AG08396 (cell line): Measurements from ENCODE around the gene FAM114A1.
"Not testable (repeated sequence)": the region's sequence is repeated elsewhere in the genome, so short reads cannot be mapped to it uniquely, and the experiment has no call there.

Source experiments
- DNase-seq: peaks from one replicate; pipeline ENCODE4 v3.0.0; 2012; ENCODE audit warnings: low spot score, mixed read lengths

Gene FAM114A1

DNA sequence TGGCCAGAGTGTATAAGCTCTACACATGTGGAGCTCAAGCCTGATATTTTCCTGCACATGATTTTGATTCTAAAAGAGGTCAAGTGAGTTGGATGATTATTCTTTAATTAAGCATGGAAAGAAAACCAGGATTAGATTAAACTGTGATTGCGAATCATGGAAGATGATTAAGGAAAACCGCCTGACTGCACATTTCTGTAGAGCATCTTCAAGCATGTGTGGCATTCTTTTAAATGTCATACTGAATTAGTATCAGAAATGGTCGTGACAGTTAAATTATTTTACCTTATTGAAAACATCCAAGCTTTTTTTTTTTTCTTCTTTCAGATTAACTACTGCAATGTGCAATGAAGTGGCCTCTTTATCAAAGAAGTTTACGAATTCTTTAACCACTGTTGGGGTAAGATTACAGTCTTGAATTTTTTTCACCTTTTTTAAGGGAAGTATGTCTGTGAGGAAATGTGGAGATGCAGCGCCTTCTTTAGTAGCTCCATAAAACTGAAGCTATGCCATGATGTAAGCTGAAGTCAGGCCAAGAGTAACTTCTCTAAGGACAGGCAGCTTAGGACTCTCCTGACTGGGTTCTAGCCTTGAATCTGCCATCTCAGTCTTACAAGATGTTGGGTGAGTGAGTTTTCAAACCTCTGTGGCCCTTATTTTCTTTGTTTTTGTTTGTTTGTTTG lies 67.9 kb downstream of the FAM114A1 start:
- no peak for DNase-seq

DNA sequence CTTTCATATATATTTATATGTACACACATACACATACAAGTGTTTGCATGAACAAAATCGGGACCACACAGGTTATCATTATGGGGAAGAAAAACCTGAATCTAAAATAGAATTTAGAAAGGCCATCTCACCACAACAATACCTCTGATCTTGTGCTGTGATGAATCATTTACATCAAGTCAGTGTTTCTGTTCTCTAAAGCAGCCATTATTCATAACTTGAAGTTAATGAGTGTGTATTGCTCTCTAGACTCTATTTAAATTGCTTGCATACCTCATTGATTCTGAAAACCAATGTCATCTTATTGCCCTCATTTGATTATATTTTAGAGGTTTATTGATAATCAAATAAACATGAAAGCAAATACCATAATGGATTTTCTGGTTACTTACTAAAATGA lies 71.6 kb downstream of the FAM114A1 start:
- DNase-seq: no peak

DNA sequence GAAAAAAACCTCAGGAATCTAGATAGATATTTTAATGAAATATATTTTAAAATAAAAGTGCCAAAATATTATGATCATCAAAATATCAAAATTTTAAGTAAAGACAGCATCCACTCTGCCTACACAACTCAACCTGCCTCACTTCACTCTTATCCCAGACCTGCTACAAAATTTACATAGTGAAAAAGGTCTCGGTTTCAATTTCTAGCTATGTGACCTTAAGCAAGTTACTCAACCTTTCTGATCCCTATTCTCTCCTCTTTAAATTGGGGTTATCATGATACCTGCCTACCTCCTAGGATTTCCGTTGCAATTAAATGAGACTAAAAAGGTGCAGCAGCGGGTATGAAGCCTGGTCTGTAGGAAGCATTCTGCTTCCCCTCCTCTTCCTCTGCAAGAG lies 72.9 kb downstream of the FAM114A1 start:
- DNase-seq: no peak

GRCh38 chr4:38941906-38942305 lies 74.3 kb downstream of the FAM114A1 start:
- DNase-seq: not testable (repeated sequence)

- no peak for DNase-seq
Measured at GRCh38 chr4:38943343-38943742, 75.7 kb downstream of the FAM114A1 start.

DNA sequence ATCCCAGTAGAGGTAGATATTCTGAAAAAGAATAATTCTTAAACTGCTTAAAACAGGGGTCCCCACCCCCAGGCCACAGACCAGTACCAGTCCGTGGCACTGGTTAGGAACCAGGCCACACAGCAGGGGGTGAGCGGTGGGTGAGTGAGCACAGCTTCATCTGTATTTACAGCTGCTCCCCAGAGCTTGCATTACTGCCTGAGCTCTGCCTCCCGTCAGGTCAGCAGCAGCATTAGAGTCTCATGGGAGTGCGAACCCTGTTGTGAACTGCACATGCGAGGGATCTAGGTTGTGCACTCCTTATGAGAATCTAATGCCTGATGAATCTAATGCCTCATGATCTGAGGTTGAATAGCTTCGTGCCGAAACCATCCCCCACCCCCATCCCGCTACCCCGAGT lies 76.8 kb downstream of the FAM114A1 start:
- DNase-seq: no peak

- DNase-seq: no peak
Measured at GRCh38 chr4:38946919-38947318, 79.3 kb downstream of the FAM114A1 start.

- DNase-seq: peak; percentile 67
Measured at GRCh38 chr4:38948551-38948950, 80.9 kb downstream of the FAM114A1 start.

DNA sequence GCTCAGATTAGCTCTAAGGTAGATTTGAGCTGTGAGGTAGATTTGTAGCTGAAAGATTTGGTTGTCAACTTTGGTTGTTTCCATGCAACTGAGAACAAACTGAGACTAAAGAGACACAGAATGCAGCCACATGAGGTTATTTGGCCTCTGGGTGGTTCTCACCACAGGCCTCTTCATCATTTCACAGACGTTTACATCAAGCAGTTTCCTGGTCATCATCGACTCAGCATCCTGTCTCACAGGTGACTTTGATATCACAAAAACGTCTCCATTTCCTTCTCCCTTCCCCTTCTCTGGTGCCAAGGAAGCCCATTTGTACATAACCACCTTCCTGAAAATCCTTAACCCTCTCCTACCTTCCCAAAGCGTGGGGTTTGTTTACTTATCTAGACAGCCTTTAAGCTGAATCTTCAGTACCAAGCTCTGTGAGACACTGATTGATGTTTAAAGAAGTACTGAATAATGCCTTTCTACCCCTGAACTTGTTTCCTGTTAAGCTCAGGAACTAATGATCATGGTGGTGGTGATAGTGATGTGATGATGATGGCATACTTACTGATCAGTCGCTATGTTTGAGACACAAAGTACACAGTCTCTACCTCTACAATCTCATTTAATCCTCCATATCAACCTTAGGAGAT lies 81.9 kb downstream of the FAM114A1 start:
- DNase-seq: no peak

GRCh38 chr4:38950159-38950558 lies 82.6 kb downstream of the FAM114A1 start:
- no peak for DNase-seq

GRCh38 chr4:38950734-38951133 lies 83.1 kb downstream of the FAM114A1 start:
- DNase-seq: no peak

DNA sequence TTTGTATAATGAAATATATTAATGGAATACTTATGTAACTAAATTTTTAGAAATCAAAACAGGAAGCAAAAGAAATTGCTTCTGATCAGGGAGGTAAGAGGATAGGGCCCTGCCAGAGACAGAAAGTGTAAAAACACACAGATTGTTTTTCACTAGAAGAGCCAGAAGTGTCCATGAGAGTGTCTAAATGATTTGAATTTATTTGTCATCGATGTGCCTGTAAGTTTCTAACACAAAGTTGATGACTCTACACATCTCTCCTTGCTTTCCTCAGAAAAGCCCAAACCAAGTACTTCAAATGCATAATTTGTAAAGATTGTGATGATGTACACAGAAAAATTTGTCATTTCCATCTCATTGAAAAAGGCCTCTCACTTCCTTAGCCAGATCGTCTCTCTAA lies 84.0 kb downstream of the FAM114A1 start:
- DNase-seq: no peak

DNA sequence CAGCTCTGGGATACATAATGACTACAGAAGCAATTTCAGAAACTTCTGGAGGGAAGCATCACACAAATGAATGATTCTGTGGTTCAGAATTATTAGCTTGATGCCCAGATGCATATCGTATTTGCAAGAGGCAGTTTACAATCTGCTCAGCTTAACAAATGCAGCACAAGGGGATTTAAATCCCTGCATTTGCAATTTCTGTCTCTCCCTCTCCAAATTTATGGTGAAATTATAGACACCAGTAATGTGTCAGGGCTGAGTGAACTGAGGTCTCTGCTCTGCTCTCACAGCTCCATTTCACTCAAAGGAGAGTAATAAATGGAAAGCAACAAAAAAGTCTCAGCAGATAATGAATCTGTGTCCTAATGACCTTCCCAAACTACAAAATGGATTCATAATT lies 84.4 kb downstream of the FAM114A1 start:
- DNase-seq: no peak

DNA sequence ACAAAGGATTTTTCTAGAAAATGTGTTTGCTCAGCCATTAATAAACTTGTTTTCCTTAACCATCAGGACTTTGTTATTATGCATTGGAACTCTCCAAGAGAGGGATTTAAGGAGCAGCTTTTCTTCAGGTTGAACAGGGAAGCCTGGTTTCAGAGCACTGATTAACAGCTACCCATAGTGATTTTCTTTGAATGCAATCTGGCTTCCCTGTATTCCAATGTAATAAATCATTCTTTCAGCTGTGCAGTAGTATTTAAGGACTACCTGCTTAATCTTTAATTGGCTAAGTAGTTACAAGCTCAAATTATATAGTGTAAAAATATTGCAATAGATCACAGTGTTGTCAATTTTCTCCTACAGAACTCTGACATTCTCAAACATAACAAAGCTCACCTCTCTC lies 87.1 kb downstream of the FAM114A1 start:
- no peak for DNase-seq

- no peak for DNase-seq
Measured at GRCh38 chr4:38955957-38956356, 88.4 kb downstream of the FAM114A1 start.

GRCh38 chr4:38957261-38957815 lies 89.7 kb downstream of the FAM114A1 start:
- no peak for DNase-seq

DNA sequence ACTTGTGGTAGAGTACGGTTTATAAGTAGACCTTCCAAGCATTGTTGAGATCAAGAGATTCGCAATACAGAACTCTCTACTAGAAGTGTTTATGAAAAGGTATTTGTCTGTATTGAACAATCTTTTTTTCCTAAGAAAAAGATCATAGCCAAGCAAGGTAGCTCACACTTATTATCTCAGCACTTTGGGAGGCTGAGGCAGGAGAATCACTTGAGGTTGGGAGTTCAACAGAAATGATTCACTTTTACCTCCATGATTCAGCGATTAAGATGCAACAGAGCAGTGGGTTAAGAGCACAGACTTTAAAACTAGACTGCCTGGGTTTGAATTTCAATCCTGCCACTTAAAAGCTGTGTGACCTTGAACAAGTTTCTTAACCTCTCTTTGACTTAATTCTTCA lies 90.3 kb downstream of the FAM114A1 start:
- no peak for DNase-seq

DNA sequence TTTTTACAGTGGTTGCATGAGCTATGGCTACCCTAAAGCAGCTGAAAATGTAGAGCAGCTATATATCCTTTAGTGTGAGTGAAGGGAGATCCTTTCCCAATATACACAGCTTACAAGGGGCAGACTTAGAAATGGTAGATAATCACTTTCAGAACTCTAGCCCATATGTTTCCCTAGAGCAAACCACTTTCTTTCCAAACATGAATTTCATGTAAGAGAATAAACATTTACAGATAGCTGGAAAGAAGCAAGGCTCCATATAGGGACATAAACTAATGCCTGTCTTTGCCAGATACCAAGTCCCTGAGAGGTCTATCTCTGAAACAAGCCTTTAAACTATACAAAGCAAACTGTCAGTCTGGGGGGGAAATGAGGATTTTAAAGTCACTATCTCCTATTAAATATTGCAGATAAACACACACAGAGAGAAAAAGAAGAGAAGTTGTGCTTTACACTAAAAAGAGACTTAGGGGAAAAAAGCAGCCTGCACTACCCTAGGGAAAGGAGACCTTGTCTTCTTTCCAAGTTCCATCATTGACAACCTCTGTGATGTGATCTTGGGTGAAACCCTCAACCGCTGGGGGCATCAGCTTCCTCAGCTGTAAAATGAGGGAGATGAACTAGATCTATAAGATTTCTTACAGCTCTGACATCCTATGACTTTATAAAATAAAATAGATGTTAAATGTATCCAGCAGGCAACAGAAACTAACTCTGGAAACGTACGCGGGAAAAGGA lies 91.0 kb downstream of the FAM114A1 start:
- DNase-seq: no peak

GRCh38 chr4:38959248-38959647 lies 91.6 kb downstream of the FAM114A1 start:
- not testable (repeated sequence) for DNase-seq

GRCh38 chr4:38964942-38965775 lies 97.6 kb downstream of the FAM114A1 start:
- no peak for DNase-seq

DNA sequence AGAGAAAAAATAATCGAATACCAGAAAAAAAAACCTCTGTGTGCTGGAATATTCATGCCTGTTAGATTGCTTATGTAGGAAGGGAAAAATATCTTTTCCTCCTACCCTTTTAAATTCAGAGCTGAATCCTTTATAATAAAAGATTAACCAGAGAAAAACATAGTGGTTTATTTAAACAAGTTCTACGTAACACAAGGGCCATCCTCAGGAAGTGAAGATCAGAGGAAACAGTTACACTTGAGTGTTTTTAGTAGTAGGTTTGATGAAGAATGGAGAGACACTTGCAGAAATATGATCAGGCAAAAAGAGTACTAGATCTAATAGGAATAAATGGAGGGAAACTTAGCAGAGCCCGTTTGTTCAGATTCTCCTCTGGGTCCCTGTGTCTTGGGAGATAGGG lies 98.3 kb downstream of the FAM114A1 start:
- no peak for DNase-seq
